Loucy (cell line): Measurements from ENCODE around the gene KIF20B.

Experiments
- H2AFZ ChIP-seq: fragments of 200-600 bp; sonication (generic); 2 replicates; pipeline ENCODE4 v1.6.0; 2016; ENCODE audit warnings: antibody characterized with exemption, mild to moderate bottlenecking, low read length, moderate library complexity
- H3F3A ChIP-seq: fragments of 200-600 bp; 2 replicates; pipeline ENCODE4 v1.6.0; 2016; ENCODE audit warnings: antibody characterized with exemption, low read depth, mild to moderate bottlenecking
- H3K27me3 ChIP-seq: fragments of 200-600 bp; sonication (generic); 2 replicates; pipeline ENCODE4 v1.6.1; 2014; ENCODE audit warnings: low read length, mild to moderate bottlenecking; ENCODE audit not compliant: insufficient read depth, poor library complexity, severe bottlenecking
- H3K36me3 ChIP-seq: fragments of 200-600 bp; sonication (generic); 2 replicates; pipeline ENCODE4 v1.6.1; 2016; ENCODE audit warnings: low read length; ENCODE audit not compliant: insufficient read depth
- H3K4me1 ChIP-seq: fragments of 200-600 bp; sonication (generic); 2 replicates; pipeline ENCODE4 v1.5.1; 2014; ENCODE audit warnings: low read length, mild to moderate bottlenecking; ENCODE audit not compliant: insufficient read depth, poor library complexity, severe bottlenecking
- H3K4me2 ChIP-seq: fragments of 200-600 bp; sonication (generic); 2 replicates; pipeline ENCODE4 v1.6.0; 2014; ENCODE audit warnings: antibody characterized with exemption, low read length, low read depth, mild to moderate bottlenecking; ENCODE audit not compliant: poor library complexity, severe bottlenecking
- H3K4me3 ChIP-seq: fragments of 200-600 bp; sonication (generic); 2 replicates; pipeline ENCODE4 v1.5.1; 2014; ENCODE audit warnings: low read length, mild to moderate bottlenecking, mixed read lengths; ENCODE audit not compliant: poor library complexity, severe bottlenecking
- H3K79me2 ChIP-seq: fragments of 200-600 bp; sonication (generic); 2 replicates; pipeline ENCODE4 v1.6.1; 2014; ENCODE audit warnings: low read length; ENCODE audit not compliant: insufficient read depth
- H3K9ac ChIP-seq: fragments of 200-600 bp; sonication (generic); 2 replicates; pipeline ENCODE4 v1.6.0; 2014; ENCODE audit warnings: mild to moderate bottlenecking, low read depth, low read length, moderate library complexity; ENCODE audit not compliant: poor library complexity, severe bottlenecking
- H3K9me2 ChIP-seq: fragments of 200-600 bp; sonication (generic); replicated peaks from 2 replicates; pipeline ENCODE4 v1.6.1; 2016; ENCODE audit warnings: low read depth, low read length, mixed read lengths
- H3K9me3 ChIP-seq: fragments of 200-600 bp; sonication (generic); 2 replicates; pipeline ENCODE4 v1.6.1; 2014; ENCODE audit warnings: mild to moderate bottlenecking, antibody characterized with exemption, low read length, low read depth; ENCODE audit not compliant: insufficient read depth
- H4K20me1 ChIP-seq: fragments of 200-600 bp; sonication (generic); 2 replicates; pipeline ENCODE4 v1.6.0; 2014; ENCODE audit warnings: antibody characterized with exemption, low read length, mild to moderate bottlenecking; ENCODE audit not compliant: insufficient read depth, poor library complexity, severe bottlenecking
- CTCF ChIP-seq: fragments of 200-600 bp; sonication (generic); conservative IDR thresholded peaks from 2 replicates; pipeline ENCODE4 v1.5.1; 2014; ENCODE audit warnings: mild to moderate bottlenecking, antibody characterized with exemption, low read length
- EZH2phosphoT487 ChIP-seq: fragments of 200-600 bp; IDR thresholded peaks from 2 replicates; pipeline ENCODE4 v1.6.1; 2018; ENCODE audit warnings: antibody characterized with exemption, mild to moderate bottlenecking, moderate library complexity, borderline replicate concordance

Gene KIF20B

GRCh38 chr10:89701242-89702120 lies at the start of gene KIF20B:
KIF20B (plus strand) TSS chr10:89701590; CDS start chr10:89705295, 3,705 bp downstream.
- Histone ChIP-seq H3K79me2 (peaks cover 51% of the 10 kb centered on the region), H3K4me1 (peaks cover 48% of the 10 kb centered on the region), H3K4me2 (peak within 1 kb of the TSS; percentile 94), H3K9me2 (no peaks in the 10 kb centered on the region), H4K20me1 (peaks cover 21% of the 10 kb centered on the region), H3K9ac (peak within 1 kb of the TSS; percentile 90), H3K36me3 (no peaks in the 10 kb centered on the region), H3F3A (no peaks in the 10 kb centered on the region), H2AFZ (peak within 1 kb of the TSS; percentile 96), H3K27me3 (no peaks in the 10 kb centered on the region), H3K4me3 (peak within 1 kb of the TSS; percentile 93), H3K9me3 (no peaks in the 10 kb centered on the region)
- TF ChIP-seq CTCF (no peak; the same call in 1 of the 2 replicates), EZH2phosphoT487 (no peak)

- no peaks in the 10 kb centered on the region for H3K9me2 ChIP-seq
- H3K36me3 ChIP-seq, result no peaks in the 10 kb centered on the region
- H3K4me2 ChIP-seq, result peak overlapping the region; percentile 43
- H4K20me1 ChIP-seq, result no peaks in the 10 kb centered on the region
- no peak overlapping the region; the same call in 1 of the 2 replicates for H2AFZ ChIP-seq
- H3F3A ChIP-seq, result no peaks in the 10 kb centered on the region
- no peaks in the 10 kb centered on the region for H3K27me3 ChIP-seq
- no peaks in the 10 kb centered on the region for H3K79me2 ChIP-seq
- no peaks in the 10 kb centered on the region for H3K9me3 ChIP-seq
- peaks cover 32% of the 10 kb centered on the region for H3K4me1 ChIP-seq
- TF ChIP-seq CTCF (no peak), EZH2phosphoT487 (no peak)
- no peak overlapping the region for H3K9ac ChIP-seq
- peak overlapping the region; percentile 46 for H3K4me3 ChIP-seq
These were observed 49.3 kb upstream of the KIF20B start for GRCh38 chr10:89651916-89652573.

- Histone ChIP-seq H2AFZ (no peak overlapping the region), H3K4me2 (peak overlapping the region; percentile 52), H3K79me2 (no peaks in the 10 kb centered on the region), H3F3A (no peaks in the 10 kb centered on the region), H3K9ac (no peak overlapping the region), H3K4me3 (peak overlapping the region; percentile 46), H3K36me3 (no peaks in the 10 kb centered on the region), H3K9me3 (no peaks in the 10 kb centered on the region), H3K4me1 (peaks cover 32% of the 10 kb centered on the region), H4K20me1 (no peaks in the 10 kb centered on the region), H3K27me3 (no peaks in the 10 kb centered on the region), H3K9me2 (no peaks in the 10 kb centered on the region)
- TF ChIP-seq EZH2phosphoT487, result no peak
- TF ChIP-seq CTCF, result no peak
These were observed 48.5 kb upstream of the KIF20B start for GRCh38 chr10:89652806-89653370.
